ENCODE data around the gene B3GAT1.

GRCh38 chr11:134374171-134374570 lies 37.9 kb downstream of the B3GAT1 start:
- TF ChIP-seq, protein P1, sequence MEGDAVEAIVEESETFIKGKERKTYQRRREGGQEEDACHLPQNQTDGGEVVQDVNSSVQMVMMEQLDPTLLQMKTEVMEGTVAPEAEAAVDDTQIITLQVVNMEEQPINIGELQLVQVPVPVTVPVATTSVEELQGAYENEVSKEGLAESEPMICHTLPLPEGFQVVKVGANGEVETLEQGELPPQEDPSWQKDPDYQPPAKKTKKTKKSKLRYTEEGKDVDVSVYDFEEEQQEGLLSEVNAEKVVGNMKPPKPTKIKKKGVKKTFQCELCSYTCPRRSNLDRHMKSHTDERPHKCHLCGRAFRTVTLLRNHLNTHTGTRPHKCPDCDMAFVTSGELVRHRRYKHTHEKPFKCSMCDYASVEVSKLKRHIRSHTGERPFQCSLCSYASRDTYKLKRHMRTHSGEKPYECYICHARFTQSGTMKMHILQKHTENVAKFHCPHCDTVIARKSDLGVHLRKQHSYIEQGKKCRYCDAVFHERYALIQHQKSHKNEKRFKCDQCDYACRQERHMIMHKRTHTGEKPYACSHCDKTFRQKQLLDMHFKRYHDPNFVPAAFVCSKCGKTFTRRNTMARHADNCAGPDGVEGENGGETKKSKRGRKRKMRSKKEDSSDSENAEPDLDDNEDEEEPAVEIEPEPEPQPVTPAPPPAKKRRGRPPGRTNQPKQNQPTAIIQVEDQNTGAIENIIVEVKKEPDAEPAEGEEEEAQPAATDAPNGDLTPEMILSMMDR (IDR thresholded peaks at IDR 0.05) = no peak
- TF ChIP-seq POLR2A (IDR thresholded peaks at IDR 0.05) = no peak

All from adrenal gland (tissue), 5 donors.